Heart left ventricle (tissue), 13 donors: ENCODE data around the gene OXTR.

Experiments used
- POLR2A ChIP-seq, 2 donors: fragments of 450-650 bp; IDR thresholded peaks; one replicate each; pipeline ENCODE4 v1.6.1; 2017; ENCODE audit warnings: antibody characterized with exemption in 2 of 2, mild to moderate bottlenecking in 2 of 2, moderate library complexity in 2 of 2
- TF ChIP-seq, protein P1 (sequence below), 12 donors: fragments of 200-600 bp; sonication (generic) in 4 of 12; IDR thresholded peaks; one replicate each; pipeline versions ENCODE4 v1.5.0 to v1.8.0; 2018 to 2022; ENCODE audit warnings: antibody characterized with exemption in 12 of 12, mild to moderate bottlenecking in 5 of 12
- donor health status: ischemic (EF 13 %, LVEDD 7.1; RV severe dilation, severe dysfunction).
- donor health status: DM: no; HTN: yes; CAD: no.
- donor health status: DM: no; HTN: no; CAD: no.
- donor health status: ischemic (EF 25% LVEDD 6.9; RV normal size, moderate dysfunction).
- donor health status: ischemic (EF 25% LVEDD 5.7; RV mildly dilated, moderate dysfunction).
- donor health status: ischemic (EF 35%, LVEDD 5.7; RV mildly dilated, moderate dysfunction).
- donor health status: nonischemic (EF 11% LVEDD 7.7; RV severe dilation, severe dysfunction).
- donor health status: DM: yes; HTN: yes; CAD: no.
- donor health status: PGD.
- donor health status: ischemic (EF 29% LVEDD 5.4; RV normal size, mild dysfunction).
- donor health status: nonischemic (EF 23%, LVEDD 6.1; RV moderate dilation, normal function).

DNA sequence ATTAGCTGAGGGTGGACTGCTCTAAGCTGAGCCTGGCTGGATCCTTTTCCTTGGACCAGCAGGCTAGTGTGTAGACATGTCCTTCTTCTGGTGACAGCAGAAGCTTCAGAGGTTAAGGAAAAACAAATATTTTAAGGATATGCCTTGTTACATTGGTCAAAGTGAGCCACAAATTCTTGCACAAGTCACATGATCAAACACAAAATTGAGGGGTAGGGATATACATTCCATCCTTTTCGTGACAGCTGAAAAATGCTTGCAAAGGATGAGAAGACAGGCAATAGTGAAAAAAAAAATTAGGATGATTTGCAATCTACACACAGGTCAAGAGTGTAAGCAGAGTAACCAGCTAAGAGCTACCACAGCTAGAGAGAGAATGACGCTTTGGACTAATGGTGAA lies 21.1 kb upstream of the OXTR start:
- TF ChIP-seq, protein P1, sequence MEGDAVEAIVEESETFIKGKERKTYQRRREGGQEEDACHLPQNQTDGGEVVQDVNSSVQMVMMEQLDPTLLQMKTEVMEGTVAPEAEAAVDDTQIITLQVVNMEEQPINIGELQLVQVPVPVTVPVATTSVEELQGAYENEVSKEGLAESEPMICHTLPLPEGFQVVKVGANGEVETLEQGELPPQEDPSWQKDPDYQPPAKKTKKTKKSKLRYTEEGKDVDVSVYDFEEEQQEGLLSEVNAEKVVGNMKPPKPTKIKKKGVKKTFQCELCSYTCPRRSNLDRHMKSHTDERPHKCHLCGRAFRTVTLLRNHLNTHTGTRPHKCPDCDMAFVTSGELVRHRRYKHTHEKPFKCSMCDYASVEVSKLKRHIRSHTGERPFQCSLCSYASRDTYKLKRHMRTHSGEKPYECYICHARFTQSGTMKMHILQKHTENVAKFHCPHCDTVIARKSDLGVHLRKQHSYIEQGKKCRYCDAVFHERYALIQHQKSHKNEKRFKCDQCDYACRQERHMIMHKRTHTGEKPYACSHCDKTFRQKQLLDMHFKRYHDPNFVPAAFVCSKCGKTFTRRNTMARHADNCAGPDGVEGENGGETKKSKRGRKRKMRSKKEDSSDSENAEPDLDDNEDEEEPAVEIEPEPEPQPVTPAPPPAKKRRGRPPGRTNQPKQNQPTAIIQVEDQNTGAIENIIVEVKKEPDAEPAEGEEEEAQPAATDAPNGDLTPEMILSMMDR (IDR thresholded peaks at IDR 0.05) = no peak
- no peak for TF ChIP-seq POLR2A (IDR thresholded peaks at IDR 0.05)
